PC-9 (cell line): ENCODE data around the gene SLC9A9. TPM values are rescaled to one million over a fixed set of nuclear protein-coding genes. Genes with fewer than 3 reads are reported as not detected.

ENCODE experiments used
- BruUV-seq: library from RNA; stranded (reverse); fragments of 400-500 nt; replicated peaks from 2 replicates; lab custom pipeline; 2021; lab: Mats Ljungman, UMichigan
- CTCF ChIA-PET: fragments of 300-600 bp; sonication (Branson Sonifier 250); formaldehyde crosslinking; loops from one replicate; lab custom pipeline; 2022; ENCODE audit warnings: antibody characterized with exemption; lab: Charles Lee
- POLR2A ChIA-PET: fragments of 300-600 bp; sonication (Branson Sonifier 250); formaldehyde crosslinking; loops from one replicate; lab custom pipeline; 2022; ENCODE audit warnings: antibody characterized with exemption; ENCODE audit not compliant: unreplicated experiment; lab: Charles Lee
- DNase-seq, 2 experiments: peaks; one replicate each; pipeline versions ENCODE4 v3.0.0 to v3.0.0-alpha.2; 2015 to 2022; ENCODE audit warnings: mixed read lengths in 1 of 2
- H2AFZ ChIP-seq: fragments of 200-600 bp; sonication (generic); 2 replicates; pipeline ENCODE4 v1.8.1; 2017; ENCODE audit warnings: antibody characterized with exemption
- H3F3A ChIP-seq: fragments of 200-600 bp; sonication (generic); 2 replicates; pipeline ENCODE4 v1.8.1; 2017; ENCODE audit warnings: antibody characterized with exemption, mild to moderate bottlenecking, low read depth; ENCODE audit not compliant: insufficient read depth
- H3K27ac ChIP-seq: fragments of 200-600 bp; sonication (generic); 2 replicates; pipeline ENCODE4 v1.6.1; 2016; ENCODE audit warnings: mixed run types
- H3K27me3 ChIP-seq: fragments of 200-600 bp; sonication (generic); 2 replicates; pipeline ENCODE4 v1.6.1; 2016; ENCODE audit warnings: low read depth, mixed run types; ENCODE audit not compliant: insufficient read depth
- H3K36me3 ChIP-seq: fragments of 200-600 bp; sonication (generic); 2 replicates; pipeline ENCODE4 v1.6.1; 2016; ENCODE audit warnings: low read depth, mixed run types
- H3K4me1 ChIP-seq: fragments of 200-600 bp; sonication (generic); replicated peaks from 2 replicates; pipeline ENCODE4 v1.6.1; 2016; ENCODE audit warnings: mixed run types; ENCODE audit not compliant: insufficient read depth
- H3K4me2 ChIP-seq: fragments of 200-600 bp; sonication (generic); 2 replicates; pipeline ENCODE4 v1.6.1; 2017; ENCODE audit warnings: mixed run types
- H3K4me3 ChIP-seq: fragments of 200-600 bp; sonication (generic); 2 replicates; pipeline ENCODE4 v1.6.1; 2016; ENCODE audit warnings: mixed run types
- H3K79me2 ChIP-seq: fragments of 200-600 bp; sonication (generic); 2 replicates; pipeline ENCODE4 v1.6.1; 2017; ENCODE audit warnings: low read depth, mixed run types
- H3K9me2 ChIP-seq: fragments of 200-600 bp; sonication (generic); 2 replicates; pipeline ENCODE4 v1.8.1; 2017; ENCODE audit warnings: mild to moderate bottlenecking; ENCODE audit not compliant: insufficient read depth
- H3K9me3 ChIP-seq: fragments of 200-600 bp; sonication (generic); 2 replicates; pipeline ENCODE4 v1.8.1; 2016; ENCODE audit warnings: low read depth; ENCODE audit not compliant: insufficient read depth
- H4K20me1 ChIP-seq: fragments of 200-600 bp; sonication (generic); 2 replicates; pipeline ENCODE4 v1.8.1; 2017; ENCODE audit not compliant: insufficient read depth
- CTCF ChIP-seq: fragments of 200-600 bp; sonication (generic); conservative IDR thresholded peaks from 2 replicates; pipeline ENCODE4 v1.6.1; 2017; ENCODE audit warnings: mixed run types, antibody characterized with exemption, mild to moderate bottlenecking, moderate library complexity
- EZH2 ChIP-seq: fragments of 200-600 bp; sonication (generic); IDR thresholded peaks from 2 replicates; pipeline ENCODE4 v1.8.0; 2017; ENCODE audit warnings: antibody characterized with exemption, low read depth
- intact Hi-C: fragments of 100-400 bp; cut with micrococcal nuclease; formaldehyde crosslinking; loops from one replicate; pipeline ENCODE4 v1.10.0; 2022; ENCODE audit not compliant: unreplicated experiment
- total RNA-seq: library from RNA; stranded (reverse); gene quantifications from 2 replicates; pipeline ENCODE4 v1.2.3, GENCODE V29; 2021

Gene SLC9A9
- total RNA-seq, 1 experiment from 2014 or later: 1.7 TPM

- H3K36me3 ChIP-seq: no peaks in the 10 kb centered on the region
- H3F3A ChIP-seq: no peaks in the 10 kb centered on the region
- POLR2A ChIA-PET: interaction anchor here (0.5 to 0.7 kb wide), 2 partner anchors 12 to 289 kb away, joined by 3 to 4 read pairs; no protein-coding TSS in a partner anchor
- H4K20me1 ChIP-seq: no peaks in the 10 kb centered on the region
- CTCF ChIA-PET: no interaction called here
- no peak overlapping the region for H3K4me2 ChIP-seq
- no peaks in the 10 kb centered on the region for H3K4me1 ChIP-seq
- H3K9me3 ChIP-seq: no peaks in the 10 kb centered on the region
- no peak for DNase-seq
- no peaks in the 10 kb centered on the region for H3K9me2 ChIP-seq
- intact Hi-C loops: no loop called here
- H2AFZ ChIP-seq: no peak overlapping the region
- no peaks in the 10 kb centered on the region for H3K79me2 ChIP-seq
- no peak overlapping the region for H3K4me3 ChIP-seq
- TF ChIP-seq EZH2 (no peak), CTCF (no peak)
- H3K27ac ChIP-seq: no peak overlapping the region
- BruUV-seq: no TSS peak
- peaks cover 8% of the 10 kb centered on the region; the same call in 1 of the 2 replicates for H3K27me3 ChIP-seq
These were observed 516.9 kb downstream of the SLC9A9 start for GRCh38 chr3:143331350-143331749.

- Histone ChIP-seq H3K4me1 (no peaks in the 10 kb centered on the region), H3K36me3 (no peaks in the 10 kb centered on the region), H3K79me2 (no peaks in the 10 kb centered on the region), H2AFZ (no peak overlapping the region), H3K4me2 (no peak overlapping the region), H3K27ac (no peak overlapping the region), H3K27me3 (peaks cover 8% of the 10 kb centered on the region; the same call in 1 of the 2 replicates), H3K9me2 (no peaks in the 10 kb centered on the region), H3K9me3 (no peaks in the 10 kb centered on the region), H4K20me1 (no peaks in the 10 kb centered on the region), H3K4me3 (no peak overlapping the region), H3F3A (no peaks in the 10 kb centered on the region)
- intact Hi-C loops: no loop called here
- POLR2A ChIA-PET: no interaction called here
- TF ChIP-seq CTCF (no peak), EZH2 (no peak)
- CTCF ChIA-PET: no interaction called here
- BruUV-seq: no TSS peak
- no peak for DNase-seq
These were observed 517.9 kb downstream of the SLC9A9 start for GRCh38 chr3:143330296-143330868.

GRCh38 chr3:143329567-143330211 is 518.6 kb downstream of the SLC9A9 start:
- H3K9me2 ChIP-seq: no peaks in the 10 kb centered on the region
- no peak overlapping the region for H3K4me3 ChIP-seq
- no peak for TF ChIP-seq CTCF
- TF ChIP-seq EZH2: no peak
- no peak overlapping the region for H3K27ac ChIP-seq
- no peaks in the 10 kb centered on the region for H3K4me1 ChIP-seq
- CTCF ChIA-PET: no interaction called here
- H2AFZ ChIP-seq: no peak overlapping the region
- H3K36me3 ChIP-seq: no peaks in the 10 kb centered on the region
- POLR2A ChIA-PET: no interaction called here
- H3K9me3 ChIP-seq: no peaks in the 10 kb centered on the region
- no peak for DNase-seq
- no TSS peak for BruUV-seq
- H3K79me2 ChIP-seq: no peaks in the 10 kb centered on the region
- H3F3A ChIP-seq: no peaks in the 10 kb centered on the region
- intact Hi-C loops: no loop called here
- H3K4me2 ChIP-seq: no peak overlapping the region
- H4K20me1 ChIP-seq: no peaks in the 10 kb centered on the region
- peaks cover 8% of the 10 kb centered on the region; the same call in 1 of the 2 replicates for H3K27me3 ChIP-seq
